Urinary bladder (tissue), 4 donors: Measurements from ENCODE around the gene TRIM16. TPM values are rescaled to one million over a fixed set of nuclear protein-coding genes. Genes with fewer than 3 reads are reported as not detected.
"Not testable (repeated sequence)": the region's sequence is repeated elsewhere in the genome, so short reads cannot be mapped to it uniquely, and the experiment has no call there.

Source experiments
- DNase-seq: peaks from one replicate; pipeline ENCODE4 v3.0.0-alpha.2; 2015; ENCODE audit errors: extremely low spot score
- H3K27ac ChIP-seq: one replicate; pipeline ENCODE4 v1.5.1; 2013; ENCODE audit warnings: low read depth, mild to moderate bottlenecking, moderate library complexity
- H3K36me3 ChIP-seq: one replicate; pipeline ENCODE4 v1.6.1; 2013; ENCODE audit warnings: mild to moderate bottlenecking, moderate library complexity; ENCODE audit not compliant: insufficient read depth
- H3K4me1 ChIP-seq: one replicate; pipeline ENCODE4 v1.6.1; 2013; ENCODE audit warnings: mild to moderate bottlenecking, moderate library complexity; ENCODE audit not compliant: insufficient read depth
- H3K4me3 ChIP-seq: one replicate; pipeline ENCODE4 v1.5.1; 2013; ENCODE audit warnings: low read depth, low read length
- WGBS: extraction: QIAGEN DNeasy Blood & Tissue Kit; methylation state at CpG from one replicate; pipeline ENCODE4 v1.1.7; 2013; 5-methylcytosine and 5-hydroxymethylcytosine counted together
- polyA plus RNA-seq: library from polyadenylated mRNA; stranded (reverse); fragments of 200-250 nt; gene quantifications from one replicate; pipeline ENCODE4 v1.2.3, GENCODE V29; 2013
- total RNA-seq: library from RNA; depleted of rRNA; stranded (reverse); fragments of >200 nt; gene quantifications from one replicate; pipeline ENCODE4 v1.2.3, GENCODE V29; 2014
- donor health status: healthy with polysubstance abuse.
- donor health status: healthy.

The TRIM16 gene
- total and polyA plus RNA-seq, 2 donors = 30.5 to 37.4 TPM

DNA sequence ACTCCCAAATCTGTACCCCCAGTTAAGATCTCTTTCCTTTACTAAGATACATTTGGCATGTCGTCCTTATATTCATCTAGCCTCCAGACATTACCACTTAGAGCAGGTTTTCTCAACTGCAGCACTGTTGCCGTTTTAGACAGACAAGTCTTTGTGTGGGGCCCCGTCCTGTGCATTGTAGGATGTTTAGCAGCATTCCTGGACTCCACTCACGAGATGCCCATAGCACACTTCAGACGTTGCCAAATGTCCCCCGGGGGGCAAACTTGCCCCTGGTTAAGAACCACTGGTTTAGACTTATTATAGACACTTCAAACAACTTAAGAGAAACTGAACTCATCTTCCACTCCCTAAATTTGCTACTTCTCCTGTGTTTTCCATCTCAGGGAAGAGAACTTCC lies 8.1 kb downstream of the TRIM16 start:
- not testable (repeated sequence) for H3K4me3 ChIP-seq, H3K36me3 ChIP-seq, H3K4me1 ChIP-seq, DNase-seq, H3K27ac ChIP-seq
- WGBS = 92% methylated on average over 6 of the region's 6 CpGs

DNA sequence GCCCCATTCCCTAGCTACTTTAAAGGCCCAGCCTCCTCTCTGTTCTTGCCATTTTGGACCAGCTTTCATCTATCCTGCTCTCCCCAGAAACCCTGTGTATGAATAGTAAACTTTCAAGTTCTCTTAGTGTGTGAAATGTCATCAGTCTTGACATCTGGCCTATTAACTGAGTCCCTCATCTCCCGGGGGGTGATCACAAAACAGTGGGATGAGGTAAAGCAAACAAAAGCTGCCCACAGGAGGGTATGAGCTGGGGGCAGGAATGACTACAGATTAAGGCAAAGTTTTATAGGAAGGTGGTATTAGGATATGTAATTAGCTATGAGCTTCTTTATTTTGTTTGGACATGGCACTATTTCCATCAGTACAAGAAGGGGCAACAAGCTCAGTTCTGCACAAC lies 9.5 kb downstream of the TRIM16 start:
- not testable (repeated sequence) for H3K4me1 ChIP-seq, H3K4me3 ChIP-seq, H3K27ac ChIP-seq, DNase-seq, H3K36me3 ChIP-seq
- 72% methylated on average over 1 of the region's 1 CpG for WGBS

DNA sequence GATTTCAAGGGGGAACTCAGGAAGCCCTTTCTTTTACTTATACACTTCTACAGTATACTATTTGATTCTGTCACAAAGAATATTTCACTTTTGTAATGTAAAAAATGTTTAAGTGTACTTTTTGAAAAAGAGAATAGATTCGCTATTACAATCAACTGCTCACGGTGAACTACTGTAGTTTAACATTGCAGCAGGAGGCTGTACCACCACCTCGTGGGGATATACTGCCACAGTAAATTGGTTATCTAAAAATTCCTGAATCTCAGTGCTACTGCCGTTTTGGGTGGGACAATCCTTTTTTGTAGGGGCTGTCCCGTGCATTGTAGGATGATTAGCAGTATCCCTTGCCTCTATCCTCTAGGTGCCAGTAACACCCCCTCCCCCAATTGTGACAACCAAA lies 14.6 kb downstream of the TRIM16 start:
- not testable (repeated sequence) for H3K27ac ChIP-seq, H3K4me1 ChIP-seq, DNase-seq, H3K36me3 ChIP-seq, H3K4me3 ChIP-seq
- 50% methylated on average over 5 of the region's 5 CpGs for WGBS

DNA sequence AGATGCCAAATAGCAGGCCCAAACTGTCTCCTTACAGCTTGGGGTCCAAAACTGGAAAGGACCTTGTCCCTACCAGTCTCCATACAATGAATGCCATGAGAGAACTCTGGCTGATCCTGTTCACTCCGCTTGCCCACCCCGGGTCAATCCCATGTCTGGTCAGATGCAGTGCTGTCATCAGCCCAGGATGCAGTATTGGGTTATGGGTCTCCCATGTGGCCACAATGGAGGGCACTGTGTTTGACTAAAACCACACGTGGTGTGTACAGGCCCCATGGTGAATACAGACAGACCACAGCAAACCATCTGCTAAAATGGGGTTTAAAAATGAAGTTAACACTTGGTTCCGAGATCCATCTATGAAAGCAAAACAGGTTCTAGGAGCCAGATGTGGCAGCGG lies 20.4 kb downstream of the TRIM16 start:
- Histone ChIP-seq H3K27ac (no peak overlapping the region), H3K4me1 (no peaks in the 10 kb centered on the region), H3K4me3 (no peak overlapping the region), H3K36me3 (no peaks in the 10 kb centered on the region)
- DNase-seq = no peak
- 96% methylated on average over 5 of the region's 5 CpGs for WGBS

DNA sequence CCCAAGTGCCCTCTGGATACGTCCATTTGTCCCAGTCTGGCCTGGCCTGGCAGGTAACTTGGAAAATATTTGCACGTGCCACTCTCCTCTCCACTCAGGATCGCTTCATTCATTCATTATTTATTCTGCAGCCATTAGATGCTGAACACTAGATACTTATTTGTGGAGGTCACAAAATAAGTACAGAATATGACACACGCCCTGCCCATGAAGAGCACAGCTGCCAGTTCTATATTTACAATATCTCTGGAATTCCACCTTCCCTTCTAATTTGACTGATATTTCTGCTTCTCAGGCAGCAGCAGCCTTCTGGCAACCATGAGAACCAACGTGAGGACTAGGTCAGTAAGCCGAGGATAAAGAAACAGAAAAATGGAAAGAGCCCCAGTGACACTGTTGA lies 20.9 kb downstream of the TRIM16 start:
- WGBS = 91% methylated on average over 6 of the region's 6 CpGs
- no peak for DNase-seq
- Histone ChIP-seq H3K4me3 (no peak overlapping the region), H3K36me3 (no peaks in the 10 kb centered on the region), H3K4me1 (no peaks in the 10 kb centered on the region), H3K27ac (no peak overlapping the region)

GRCh38 chr17:15662681-15663080 lies 21.4 kb downstream of the TRIM16 start:
- Histone ChIP-seq H3K36me3 (no peaks in the 10 kb centered on the region), H3K4me1 (no peaks in the 10 kb centered on the region), H3K27ac (no peak overlapping the region), H3K4me3 (no peak overlapping the region)
- DNase-seq = no peak
- WGBS = 92% methylated on average over 3 of the region's 3 CpGs

DNA sequence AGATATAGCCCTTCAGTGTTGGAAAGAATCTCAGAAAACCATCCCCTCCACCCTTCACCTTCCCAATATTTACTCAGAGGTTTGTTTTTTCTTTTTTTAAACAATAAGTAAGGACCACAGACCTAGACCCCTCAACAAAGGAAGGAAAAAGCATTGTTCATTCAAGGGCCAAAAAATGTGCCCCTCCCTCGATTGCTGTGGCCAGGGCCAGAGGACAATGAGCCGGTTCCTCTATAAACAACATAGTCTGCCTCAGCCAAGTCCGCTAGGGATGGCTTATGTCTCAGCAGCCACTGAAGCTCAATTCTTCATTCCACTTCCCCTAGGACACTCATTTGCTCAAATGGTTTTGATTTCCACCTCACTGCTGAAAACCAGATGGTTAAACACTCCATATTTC lies 24.0 kb downstream of the TRIM16 start:
- DNase-seq = no peak

DNA sequence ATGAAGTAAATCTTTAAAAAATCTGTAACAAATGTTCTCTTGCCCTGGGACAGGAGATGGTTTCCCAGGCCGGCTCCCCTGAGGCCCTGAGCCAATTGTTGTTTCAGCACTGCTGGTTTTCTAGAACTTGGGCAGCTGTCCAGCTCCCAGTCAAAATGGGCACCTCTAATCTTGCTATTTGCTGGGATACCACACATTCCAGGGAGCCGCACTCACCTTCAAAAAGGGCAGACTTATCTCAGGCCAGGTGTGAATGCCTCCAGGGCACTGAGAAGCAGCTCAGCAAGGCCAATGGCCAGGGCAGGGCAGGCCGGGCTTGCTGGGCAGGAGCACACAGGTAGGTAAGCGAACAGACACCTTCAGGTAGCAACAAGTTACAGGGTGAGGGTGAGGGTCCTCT lies 24.4 kb downstream of the TRIM16 start:
- DNase-seq = no peak
- H3K27ac ChIP-seq = no peak overlapping the region
- 76% methylated on average over 4 of the region's 4 CpGs for WGBS

More for the DNA sequence above, 24.0 kb downstream of the TRIM16 start:
- 64% methylated on average over 3 of the region's 3 CpGs for WGBS
- no peaks in the 10 kb centered on the region for H3K36me3 ChIP-seq
- H3K4me3 ChIP-seq = no peak overlapping the region
- H3K4me1 ChIP-seq = no peaks in the 10 kb centered on the region
- no peak overlapping the region for H3K27ac ChIP-seq

GRCh38 chr17:15659236-15659635 lies 24.9 kb downstream of the TRIM16 start:
- no peaks in the 10 kb centered on the region for H3K36me3 ChIP-seq
- no peak overlapping the region for H3K4me3 ChIP-seq
- 94% methylated on average over 6 of the region's 6 CpGs for WGBS
- H3K4me1 ChIP-seq = no peaks in the 10 kb centered on the region
- H3K27ac ChIP-seq = no peak overlapping the region
- DNase-seq = no peak

More for the DNA sequence above, 24.4 kb downstream of the TRIM16 start:
- no peak overlapping the region for H3K4me3 ChIP-seq
- no peaks in the 10 kb centered on the region for H3K36me3 ChIP-seq
- no peaks in the 10 kb centered on the region for H3K4me1 ChIP-seq

GRCh38 chr17:15658296-15658695 lies 25.8 kb downstream of the TRIM16 start:
- 87% methylated on average over 3 of the region's 3 CpGs for WGBS
- no peak for DNase-seq
- Histone ChIP-seq H3K27ac (no peak overlapping the region), H3K4me1 (no peaks in the 10 kb centered on the region), H3K36me3 (no peaks in the 10 kb centered on the region), H3K4me3 (no peak overlapping the region)

GRCh38 chr17:15657868-15658267 lies 26.2 kb downstream of the TRIM16 start:
- H3K36me3 ChIP-seq = no peaks in the 10 kb centered on the region
- DNase-seq = no peak
- H3K4me1 ChIP-seq = no peaks in the 10 kb centered on the region
- H3K27ac ChIP-seq = no peak overlapping the region
- no peak overlapping the region for H3K4me3 ChIP-seq

DNA sequence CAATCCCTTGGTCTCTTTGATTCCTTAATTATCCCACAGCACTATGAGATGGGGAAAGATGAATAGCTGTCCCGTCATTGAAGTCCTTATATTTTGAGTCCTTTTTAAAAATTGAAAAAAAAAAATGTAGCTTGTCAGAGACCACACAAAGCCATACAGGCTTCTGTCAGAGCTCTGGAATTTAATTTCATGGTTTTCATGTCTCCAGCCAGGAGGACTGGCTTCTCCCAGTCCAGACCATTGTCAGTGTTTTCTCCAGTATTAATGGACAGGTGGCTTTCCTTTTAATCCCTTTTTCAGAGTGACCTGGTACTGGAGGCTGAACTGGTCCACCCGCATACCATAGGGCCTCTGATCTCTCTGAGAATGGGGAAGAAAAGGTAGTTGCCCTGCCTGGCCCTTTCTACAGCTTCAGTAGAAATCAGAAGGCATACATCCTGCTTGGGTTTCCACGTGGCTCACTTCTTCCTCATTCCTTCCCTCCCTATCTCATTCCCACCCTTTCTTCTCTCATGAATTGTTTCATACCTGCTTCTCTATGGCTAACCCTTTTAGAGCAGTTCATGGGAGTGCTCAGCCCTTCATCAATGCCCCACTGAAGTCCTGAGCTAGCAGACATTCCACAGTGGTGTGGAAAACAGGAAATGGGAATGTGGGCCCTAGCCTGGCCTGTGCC lies 29.1 kb downstream of the TRIM16 start:
- no peak overlapping the region for H3K27ac ChIP-seq

DNA sequence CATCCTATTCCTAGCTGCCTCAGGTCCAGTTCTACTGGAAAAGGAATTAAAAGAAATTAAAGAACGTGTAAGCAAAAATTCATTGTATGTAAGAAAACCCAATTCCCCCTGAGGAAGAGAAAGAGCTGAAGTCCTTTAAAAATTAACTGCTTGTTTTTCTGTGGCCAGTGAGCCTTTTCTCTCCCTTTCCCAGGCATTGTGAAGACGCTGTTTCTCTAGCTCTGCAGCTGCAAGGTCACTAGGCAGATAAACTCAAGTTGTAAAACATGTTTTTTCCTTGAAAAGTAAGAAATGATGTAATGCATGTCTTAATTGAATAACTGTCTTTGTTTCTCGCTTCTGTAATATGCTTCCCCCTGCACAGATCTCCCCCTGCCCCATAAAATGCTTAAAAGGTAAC lies 29.7 kb downstream of the TRIM16 start:
- H3K4me3 ChIP-seq, DNase-seq, H3K36me3 ChIP-seq, H3K4me1 ChIP-seq, H3K27ac ChIP-seq: not testable (repeated sequence)
- 71% methylated on average over 3 of the region's 3 CpGs for WGBS

More for the DNA sequence above, 29.1 kb downstream of the TRIM16 start:
- no peak for DNase-seq
- WGBS = 59% methylated on average over 3 of the region's 3 CpGs
- Histone ChIP-seq H3K4me1 (no peaks in the 10 kb centered on the region), H3K4me3 (no peak overlapping the region), H3K36me3 (no peaks in the 10 kb centered on the region)

DNA sequence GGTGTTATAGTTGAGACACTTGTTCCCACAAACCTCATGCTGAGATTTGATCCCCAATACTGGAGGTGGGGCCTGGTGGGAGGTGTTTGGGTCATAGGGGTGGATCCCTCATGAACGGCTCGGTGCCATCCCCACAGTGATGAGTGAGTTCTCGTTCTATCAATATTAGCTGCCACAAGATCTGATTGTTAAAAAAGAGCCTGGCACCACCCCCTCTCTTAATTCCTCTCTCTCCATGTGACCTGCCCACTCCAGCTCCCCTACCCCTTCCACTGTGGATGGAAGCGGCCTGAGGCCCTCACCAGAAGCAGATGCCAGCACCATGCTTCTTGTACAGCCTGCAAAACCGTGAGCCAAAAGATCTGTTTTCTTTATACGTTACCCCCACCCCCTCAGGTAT lies 31.2 kb downstream of the TRIM16 start:
- no peak overlapping the region for H3K27ac ChIP-seq
- DNase-seq = no peak

More for the DNA sequence above, 31.2 kb downstream of the TRIM16 start:
- H3K36me3 ChIP-seq = no peaks in the 10 kb centered on the region
- no peak overlapping the region for H3K4me3 ChIP-seq
- no peaks in the 10 kb centered on the region for H3K4me1 ChIP-seq
- 88% methylated on average over 6 of the region's 6 CpGs for WGBS
